ENCODE results near the gene SHISAL1.

The SHISAL1 gene

GRCh38 chr22:44205516-44206329 lies 107.0 kb downstream of the SHISAL1 start:
- no peak for DNase-seq

- no peak for DNase-seq
These were observed 107.8 kb downstream of the SHISAL1 start for GRCh38 chr22:44204739-44205515.

DNA sequence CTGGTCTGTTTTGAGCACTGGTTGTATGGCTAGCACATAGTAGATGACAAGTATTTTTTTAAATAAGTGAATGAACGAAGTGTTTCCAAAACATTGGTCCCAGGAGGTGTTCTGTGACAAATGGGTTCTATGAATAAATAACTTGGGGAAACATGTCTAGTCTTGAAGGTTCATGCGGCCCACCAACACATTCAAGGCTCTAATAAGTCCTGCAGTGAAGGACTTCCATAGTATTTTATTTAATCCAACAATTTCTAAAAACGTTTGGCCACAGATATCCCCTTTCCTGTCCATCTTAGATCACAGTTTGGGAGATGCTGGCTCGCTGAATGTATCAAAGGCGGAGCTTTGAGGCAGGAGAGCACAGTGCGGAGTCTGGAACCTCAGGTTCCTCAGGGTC lies 109.5 kb downstream of the SHISAL1 start:
- DNase-seq, result no peak

GRCh38 chr22:44202261-44202789 lies 110.4 kb downstream of the SHISAL1 start:
- peak; percentile 90 for DNase-seq

DNA sequence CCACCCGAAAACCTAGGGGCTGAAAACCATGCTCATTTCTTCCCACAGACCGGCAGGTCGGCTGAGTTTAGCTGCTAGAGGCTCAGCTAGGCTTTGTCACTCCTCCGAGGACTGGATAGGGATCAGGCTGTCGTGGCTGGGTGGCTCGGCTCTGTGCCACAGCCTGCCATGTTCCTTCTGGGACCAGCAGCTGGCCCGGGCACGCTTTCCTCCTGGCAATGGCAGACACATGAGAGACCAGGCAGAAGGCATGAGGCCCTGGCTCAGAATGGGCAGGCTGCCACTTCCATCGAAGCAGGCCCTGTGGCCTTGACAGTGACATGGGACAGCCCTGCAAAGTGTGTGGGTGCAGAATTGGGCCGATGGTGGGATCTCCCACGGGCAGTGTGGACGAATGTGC lies 111.1 kb downstream of the SHISAL1 start:
- DNase-seq, result no peak

- DNase-seq, result peak; percentile 19
These were observed 111.7 kb downstream of the SHISAL1 start for GRCh38 chr22:44200855-44201550.

- DNase-seq, result no peak
These were observed 112.3 kb downstream of the SHISAL1 start for GRCh38 chr22:44200451-44200850.

GRCh38 chr22:44199866-44200265 lies 112.9 kb downstream of the SHISAL1 start:
- no peak for DNase-seq

DNA sequence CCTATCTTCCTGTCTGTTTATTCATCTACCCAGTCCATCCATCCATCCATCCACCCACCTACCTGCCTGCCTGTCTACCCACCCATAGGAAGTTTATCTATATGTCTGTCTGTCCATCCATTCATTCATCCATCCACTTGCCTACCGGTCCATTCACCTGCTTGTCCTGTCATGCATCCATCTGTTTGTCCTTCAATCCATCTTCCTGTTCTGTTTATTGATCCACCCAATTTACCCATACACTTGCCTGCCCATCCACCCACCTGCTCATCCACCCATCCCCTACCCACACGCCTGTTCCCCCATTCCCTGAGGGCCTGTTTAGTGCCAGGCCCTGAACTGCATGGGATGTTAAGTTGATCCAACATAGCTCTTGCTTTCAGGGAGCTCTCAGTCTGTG lies 113.6 kb downstream of the SHISAL1 start:
- DNase-seq, result no peak

- DNase-seq, result no peak
These were observed 115.5 kb downstream of the SHISAL1 start for GRCh38 chr22:44197271-44197670.

GRCh38 chr22:44196731-44197131 lies 116.0 kb downstream of the SHISAL1 start:
- no peak for DNase-seq

DNA sequence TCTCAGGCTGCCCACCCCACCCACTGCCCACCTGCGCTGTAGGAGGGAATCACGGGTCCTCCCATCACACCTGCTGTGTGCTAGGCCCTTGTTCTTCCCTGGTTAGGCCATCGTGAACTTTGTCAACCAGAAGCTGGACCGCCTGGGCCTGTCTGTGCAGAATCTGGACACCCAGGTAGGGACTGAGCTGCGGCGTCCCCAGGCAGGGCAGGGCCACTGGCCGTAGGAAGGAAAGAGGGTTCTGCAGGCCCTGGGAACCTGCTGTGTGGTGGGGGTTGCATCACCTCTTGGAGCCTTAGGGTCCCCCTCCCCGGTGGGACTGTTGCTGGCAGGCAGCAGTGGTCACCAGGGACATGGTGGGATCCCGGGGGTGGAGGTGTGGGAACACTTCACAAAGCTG lies 116.5 kb downstream of the SHISAL1 start:
- no peak for DNase-seq

- DNase-seq, result no peak
These were observed 117.4 kb downstream of the SHISAL1 start for GRCh38 chr22:44195189-44195871.

DNA sequence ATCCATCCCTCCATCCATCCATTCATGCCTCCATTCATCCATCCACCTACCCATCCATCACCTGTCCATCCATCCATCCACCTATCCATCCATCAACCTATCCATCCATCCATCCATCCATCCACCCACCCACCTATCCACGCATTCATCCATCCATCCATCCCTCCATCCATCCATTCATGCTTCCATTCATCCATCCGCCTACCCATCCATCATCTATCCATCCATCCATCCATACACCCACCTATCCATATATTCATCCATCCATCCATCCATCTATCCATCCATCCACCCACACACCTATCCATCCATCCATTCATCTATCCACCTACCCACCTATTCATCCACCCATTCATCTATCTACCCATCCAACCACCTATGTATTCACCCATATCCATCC lies 118.2 kb downstream of the SHISAL1 start:
- DNase-seq, result no peak

All from fibroblast of upper back skin (primary cell).